ENCODE data around the gene RTP2. TPM values are rescaled to one million over a fixed set of nuclear protein-coding genes. Genes with fewer than 3 reads are reported as not detected.
"Not testable (repeated sequence)": the region's sequence is repeated elsewhere in the genome, so short reads cannot be mapped to it uniquely, and the experiment has no call there.

RTP2 gene
- total and polyA plus RNA-seq, 9 donors = not detected

DNA sequence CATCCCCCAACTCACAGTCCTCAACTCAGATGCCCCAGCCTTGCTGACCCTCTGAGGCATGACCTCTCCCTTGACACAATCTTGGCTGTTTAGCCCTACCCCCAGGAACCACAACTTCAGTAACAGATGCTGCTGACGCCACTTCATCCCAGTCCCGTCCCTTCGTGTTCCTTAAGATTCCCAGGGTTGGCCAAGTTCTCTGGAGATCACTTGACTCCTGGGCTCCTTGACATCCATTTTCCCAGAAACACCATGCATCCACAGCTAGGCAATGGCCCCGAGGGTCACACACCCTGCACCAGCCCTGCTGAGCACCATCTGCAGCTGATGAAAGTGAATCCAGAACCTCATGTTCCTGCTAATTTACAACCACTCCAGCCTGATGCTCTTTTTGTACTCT, 6.9 kb downstream of the RTP2 start:
- Histone ChIP-seq H3K27me3 (ENCODE audit: control insufficient read depth, insufficient read depth, low read length) (no peaks in the 10 kb centered on the region), H3K27ac (ENCODE audit: low read length) (no peak overlapping the region), H3K4me1 (ENCODE audit: control insufficient read depth, insufficient read depth, low read length) (no peaks in the 10 kb centered on the region), H3K9me3 (replicated peaks; ENCODE audit: control insufficient read depth, low read depth, low read length) (no peaks in the 10 kb centered on the region), H3K36me3 (ENCODE audit: control insufficient read depth, insufficient read depth, low read length) (no peaks in the 10 kb centered on the region), H3K4me3 (ENCODE audit: low read length) (no peak overlapping the region)
- DNase-seq = no peak
- 49% methylated on average over 4 of the region's 4 CpGs for WGBS (ENCODE audit: insufficient coverage)

- Histone ChIP-seq H3K27ac (ENCODE audit: low read length) (no peak overlapping the region), H3K27me3 (ENCODE audit: control insufficient read depth, insufficient read depth, low read length) (no peaks in the 10 kb centered on the region), H3K4me3 (ENCODE audit: low read length) (no peak overlapping the region), H3K4me1 (ENCODE audit: control insufficient read depth, insufficient read depth, low read length) (no peaks in the 10 kb centered on the region), H3K36me3 (ENCODE audit: control insufficient read depth, insufficient read depth, low read length) (no peaks in the 10 kb centered on the region), H3K9me3 (replicated peaks; ENCODE audit: control insufficient read depth, low read depth, low read length) (no peaks in the 10 kb centered on the region)
- 85% methylated on average over 3 of the region's 3 CpGs for WGBS (ENCODE audit: insufficient coverage)
- no peak for DNase-seq
These were observed 7.6 kb downstream of the RTP2 start for GRCh38 chr3:187694801-187695200.

DNA sequence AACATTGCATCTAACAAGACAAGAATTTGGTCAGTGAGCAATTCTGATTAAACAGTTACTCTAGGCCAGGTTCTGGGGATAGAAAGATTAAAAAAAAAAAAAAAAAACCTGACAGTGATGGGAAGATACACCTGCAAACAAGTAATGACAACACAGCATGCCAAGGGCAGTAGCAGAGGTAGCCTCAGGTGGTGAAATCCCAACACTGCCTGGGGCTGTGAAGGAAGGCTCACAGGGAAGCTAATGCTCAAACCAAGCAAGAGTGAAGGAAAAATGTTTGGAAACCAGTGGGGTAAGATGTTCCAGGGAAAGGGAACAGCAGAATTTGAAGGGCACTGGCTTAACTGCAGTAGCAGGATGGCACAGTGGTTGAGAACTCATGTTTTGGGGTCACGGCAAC, 8.9 kb downstream of the RTP2 start:
- H3K4me3 ChIP-seq (ENCODE audit: low read length) = no peak overlapping the region
- H3K27ac ChIP-seq (ENCODE audit: low read length) = no peak overlapping the region
- DNase-seq = no peak
- no peaks in the 10 kb centered on the region for H3K36me3 ChIP-seq (ENCODE audit: control insufficient read depth, insufficient read depth, low read length)
- no peaks in the 10 kb centered on the region for H3K4me1 ChIP-seq (ENCODE audit: control insufficient read depth, insufficient read depth, low read length)
- no peaks in the 10 kb centered on the region for H3K27me3 ChIP-seq (ENCODE audit: control insufficient read depth, insufficient read depth, low read length)
- H3K9me3 ChIP-seq (replicated peaks; ENCODE audit: control insufficient read depth, low read depth, low read length) = no peaks in the 10 kb centered on the region
- 80% methylated on average over 1 of the region's 1 CpG for WGBS (ENCODE audit: insufficient coverage)

- Histone ChIP-seq H3K27ac (ENCODE audit: low read length) (no peak overlapping the region), H3K4me1 (ENCODE audit: control insufficient read depth, insufficient read depth, low read length) (no peaks in the 10 kb centered on the region), H3K36me3 (ENCODE audit: control insufficient read depth, insufficient read depth, low read length) (no peaks in the 10 kb centered on the region), H3K9me3 (replicated peaks; ENCODE audit: control insufficient read depth, low read depth, low read length) (no peaks in the 10 kb centered on the region), H3K27me3 (ENCODE audit: control insufficient read depth, insufficient read depth, low read length) (no peaks in the 10 kb centered on the region), H3K4me3 (ENCODE audit: low read length) (no peak overlapping the region)
- 60% methylated on average over 3 of the region's 4 CpGs for WGBS (ENCODE audit: insufficient coverage)
- DNase-seq = no peak
These were observed 12.4 kb downstream of the RTP2 start for GRCh38 chr3:187689984-187690383.

GRCh38 chr3:187686621-187687273, 15.6 kb downstream of the RTP2 start:
- H3K4me1 ChIP-seq (ENCODE audit: control insufficient read depth, insufficient read depth, low read length) = no peaks in the 10 kb centered on the region
- H3K27me3 ChIP-seq (ENCODE audit: control insufficient read depth, insufficient read depth, low read length) = no peaks in the 10 kb centered on the region
- DNase-seq = no peak
- H3K4me3 ChIP-seq (ENCODE audit: low read length) = no peak overlapping the region
- H3K27ac ChIP-seq (ENCODE audit: low read length) = no peak overlapping the region
- no peaks in the 10 kb centered on the region for H3K9me3 ChIP-seq (replicated peaks; ENCODE audit: control insufficient read depth, low read depth, low read length)
- WGBS (ENCODE audit: insufficient coverage) = no CpG with 5 or more reads among the region's 5 CpGs
- H3K36me3 ChIP-seq (ENCODE audit: control insufficient read depth, insufficient read depth, low read length) = no peaks in the 10 kb centered on the region

- H3K27me3 ChIP-seq (ENCODE audit: control insufficient read depth, insufficient read depth, low read length) = no peaks in the 10 kb centered on the region
- no peak for DNase-seq
- 88% methylated on average over 7 of the region's 7 CpGs for WGBS (ENCODE audit: insufficient coverage)
- H3K27ac ChIP-seq (ENCODE audit: low read length) = no peak overlapping the region
- no peaks in the 10 kb centered on the region for H3K36me3 ChIP-seq (ENCODE audit: control insufficient read depth, insufficient read depth, low read length)
- H3K9me3 ChIP-seq (replicated peaks; ENCODE audit: control insufficient read depth, low read depth, low read length) = no peaks in the 10 kb centered on the region
- H3K4me3 ChIP-seq (ENCODE audit: low read length) = no peak overlapping the region
- H3K4me1 ChIP-seq (ENCODE audit: control insufficient read depth, insufficient read depth, low read length) = no peaks in the 10 kb centered on the region
These were observed 16.4 kb downstream of the RTP2 start for GRCh38 chr3:187685948-187686347.

DNA sequence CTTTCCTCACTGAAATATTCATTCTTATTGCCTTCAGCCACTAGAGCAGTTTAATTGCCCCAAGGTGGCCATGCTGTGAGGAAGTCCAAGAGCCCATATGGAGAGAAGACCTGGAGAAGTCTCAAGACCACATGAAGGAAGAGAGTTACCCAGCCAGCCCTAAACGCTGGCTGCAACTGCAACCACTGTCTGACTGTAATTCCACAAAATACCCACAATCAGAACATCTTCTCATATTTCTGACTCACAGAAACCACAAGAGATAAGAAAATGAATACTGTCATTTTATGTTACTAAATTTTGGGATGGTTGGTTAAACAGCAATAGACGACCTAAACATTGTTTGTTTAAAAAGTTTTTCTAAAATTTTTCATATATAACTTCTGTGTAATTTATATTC, 17.5 kb downstream of the RTP2 start:
- no peaks in the 10 kb centered on the region for H3K36me3 ChIP-seq (ENCODE audit: control insufficient read depth, insufficient read depth, low read length)
- no peaks in the 10 kb centered on the region for H3K27me3 ChIP-seq (ENCODE audit: control insufficient read depth, insufficient read depth, low read length)
- H3K4me3 ChIP-seq (ENCODE audit: low read length) = no peak overlapping the region
- no peak overlapping the region for H3K27ac ChIP-seq (ENCODE audit: low read length)
- H3K4me1 ChIP-seq (ENCODE audit: control insufficient read depth, insufficient read depth, low read length) = no peaks in the 10 kb centered on the region
- H3K9me3 ChIP-seq (replicated peaks; ENCODE audit: control insufficient read depth, low read depth, low read length) = no peaks in the 10 kb centered on the region
- DNase-seq = no peak
- no CpG with 5 or more reads among the region's 2 CpGs for whole genome bisulfite sequencing (ENCODE audit: insufficient coverage)

DNA sequence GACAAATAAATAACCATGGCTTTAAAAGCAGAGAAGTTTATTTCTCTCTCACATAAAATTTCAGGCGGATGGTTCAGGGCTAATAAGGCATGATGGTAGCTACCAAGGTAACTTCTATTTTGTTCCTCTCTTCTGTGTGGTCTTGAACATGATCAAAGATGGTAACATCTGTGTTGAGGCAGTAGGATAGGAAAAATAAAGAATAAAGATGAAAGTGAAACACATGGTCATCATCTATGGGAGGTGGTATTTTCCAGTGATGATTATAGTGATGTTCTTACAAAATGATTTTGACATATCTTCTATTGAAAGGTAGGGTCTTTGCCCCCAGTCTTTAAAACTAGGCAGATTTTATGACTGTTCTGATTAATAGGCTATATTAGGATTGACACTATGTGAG, 17.9 kb downstream of the RTP2 start:
- Histone ChIP-seq H3K4me3 (ENCODE audit: low read length) (no peak overlapping the region), H3K27ac (ENCODE audit: low read length) (no peak overlapping the region), H3K27me3 (ENCODE audit: control insufficient read depth, insufficient read depth, low read length) (no peaks in the 10 kb centered on the region), H3K36me3 (ENCODE audit: control insufficient read depth, insufficient read depth, low read length) (no peaks in the 10 kb centered on the region), H3K4me1 (ENCODE audit: control insufficient read depth, insufficient read depth, low read length) (no peaks in the 10 kb centered on the region), H3K9me3 (replicated peaks; ENCODE audit: control insufficient read depth, low read depth, low read length) (no peaks in the 10 kb centered on the region)
- DNase-seq = no peak
- no CpG with 5 or more reads among the region's 1 CpG for WGBS (ENCODE audit: insufficient coverage)

GRCh38 chr3:187681756-187682155, 20.6 kb downstream of the RTP2 start:
- 74% methylated on average over 4 of the region's 11 CpGs for WGBS (ENCODE audit: insufficient coverage)
- H3K27ac ChIP-seq (ENCODE audit: low read length); DNase-seq; H3K4me3 ChIP-seq (ENCODE audit: low read length); H3K36me3 ChIP-seq (ENCODE audit: control insufficient read depth, insufficient read depth, low read length); H3K9me3 ChIP-seq (replicated peaks; ENCODE audit: control insufficient read depth, low read depth, low read length); H3K4me1 ChIP-seq (ENCODE audit: control insufficient read depth, insufficient read depth, low read length); H3K27me3 ChIP-seq (ENCODE audit: control insufficient read depth, insufficient read depth, low read length): not testable (repeated sequence)

GRCh38 chr3:187679638-187680396, 22.5 kb downstream of the RTP2 start:
- Histone ChIP-seq H3K36me3 (ENCODE audit: control insufficient read depth, insufficient read depth, low read length) (no peaks in the 10 kb centered on the region), H3K4me1 (ENCODE audit: control insufficient read depth, insufficient read depth, low read length) (no peaks in the 10 kb centered on the region), H3K9me3 (replicated peaks; ENCODE audit: control insufficient read depth, low read depth, low read length) (no peaks in the 10 kb centered on the region), H3K4me3 (ENCODE audit: low read length) (no peak overlapping the region), H3K27me3 (ENCODE audit: control insufficient read depth, insufficient read depth, low read length) (no peaks in the 10 kb centered on the region), H3K27ac (ENCODE audit: low read length) (no peak overlapping the region)
- DNase-seq = peak; percentile 65
- WGBS (ENCODE audit: insufficient coverage) = 22% methylated on average over 4 of the region's 7 CpGs

All from muscle of leg (tissue), 11 donors.